Mesendoderm (in vitro differentiated cells): Measurements from ENCODE around the gene S100A8. TPM values are rescaled to one million over a fixed set of nuclear protein-coding genes. Genes with fewer than 3 reads are reported as not detected.

Experiments used
- DNase-seq: peaks from one replicate; pipeline ENCODE4 v3.0.0; 2013
- H2AK5ac ChIP-seq: 2 replicates; pipeline ENCODE4 v1.6.1; 2013; ENCODE audit warnings: low read length, inconsistent platforms
- H2BK120ac ChIP-seq: 2 replicates; pipeline ENCODE4 v1.6.1; 2013; ENCODE audit warnings: low read depth, mild to moderate bottlenecking, low read length, moderate library complexity, mixed read lengths
- H2BK15ac ChIP-seq: replicated peaks from 2 replicates; pipeline ENCODE4 v1.6.1; 2013; ENCODE audit warnings: low read depth, mild to moderate bottlenecking, moderate library complexity
- H2BK5ac ChIP-seq: 2 replicates; pipeline ENCODE4 v1.6.1; 2013; ENCODE audit warnings: low read length, inconsistent platforms
- H3K18ac ChIP-seq: 2 replicates; pipeline ENCODE4 v1.6.1; 2013; ENCODE audit warnings: mild to moderate bottlenecking, low read length, mixed read lengths
- H3K23ac ChIP-seq: one replicate; pipeline ENCODE4 v1.6.1; 2013; ENCODE audit warnings: low read length
- H3K27ac ChIP-seq: 2 replicates; pipeline ENCODE4 v1.5.1; 2013; ENCODE audit warnings: low read depth, mild to moderate bottlenecking, inconsistent platforms, low read length, moderate library complexity
- H3K27me3 ChIP-seq: 2 replicates; pipeline ENCODE4 v1.6.1; 2013; ENCODE audit warnings: low read length, control low read depth, mild to moderate bottlenecking, inconsistent platforms; ENCODE audit not compliant: insufficient read depth, poor library complexity
- H3K36me3 ChIP-seq: 2 replicates; pipeline ENCODE4 v1.6.1; 2013; ENCODE audit warnings: low read length, inconsistent platforms; ENCODE audit not compliant: control insufficient read depth, insufficient read depth
- H3K4ac ChIP-seq: one replicate; pipeline ENCODE4 v1.6.1; 2013; ENCODE audit warnings: low read depth, mild to moderate bottlenecking, low read length, moderate library complexity
- H3K4me1 ChIP-seq: 2 replicates; pipeline ENCODE4 v1.6.1; 2013; ENCODE audit warnings: low read depth, low read length, inconsistent platforms; ENCODE audit not compliant: control insufficient read depth
- H3K4me2 ChIP-seq: 2 replicates; pipeline ENCODE4 v1.6.1; 2013; ENCODE audit warnings: low read length
- H3K4me3 ChIP-seq: 2 replicates; pipeline ENCODE4 v1.5.1; 2013; ENCODE audit warnings: mild to moderate bottlenecking, low read length
- H3K56ac ChIP-seq: one replicate; pipeline ENCODE4 v1.6.1; 2013; ENCODE audit warnings: low read length
- H3K79me1 ChIP-seq: 2 replicates; pipeline ENCODE4 v1.6.1; 2013; ENCODE audit warnings: low read length, inconsistent platforms
- H3K79me2 ChIP-seq: 2 replicates; pipeline ENCODE4 v1.6.1; 2013; ENCODE audit warnings: mild to moderate bottlenecking, low read length; ENCODE audit not compliant: control insufficient read depth, insufficient read depth
- H3K9ac ChIP-seq: 2 replicates; pipeline ENCODE4 v1.6.1; 2013; ENCODE audit warnings: low read length, inconsistent platforms
- H4K5ac ChIP-seq: one replicate; pipeline ENCODE4 v1.6.1; 2013; ENCODE audit warnings: low read length
- H4K8ac ChIP-seq: one replicate; pipeline ENCODE4 v1.6.1; 2013; ENCODE audit warnings: low read depth, mild to moderate bottlenecking, control low read depth, low read length, moderate library complexity
- WGBS: extraction: QIAGEN DNeasy Blood & Tissue Kit; methylation state at CpG from one replicate; pipeline ENCODE4 v1.1.7; 2013; ENCODE audit warnings: low lambda C conversion rate, missing lambda C conversion rate; ENCODE audit not compliant: insufficient coverage; ENCODE audit errors: extremely low coverage; 5-methylcytosine and 5-hydroxymethylcytosine counted together
- polyA plus RNA-seq, 2 experiments: library from polyadenylated mRNA; stranded (reverse); fragments of 200-250 nt; gene quantifications; one replicate each; pipeline ENCODE4 v1.2.3, GENCODE V29; 2013

S100A8 gene
- not detected for polyA plus RNA-seq (2013, experiment 1 of 2)
- polyA plus RNA-seq (2013, experiment 2 of 2) = not detected

GRCh38 chr1:153390938-153391710, at the start of gene S100A8:
S100A8 (minus strand) TSS chr1:153391073; CDS start chr1:153390535, 538 bp downstream.
- Histone ChIP-seq H3K4ac (no peak within 1 kb of the TSS), H3K79me1 (no peaks in the 10 kb centered on the region), H2BK120ac (no peak within 1 kb of the TSS), H3K27me3 (no peaks in the 10 kb centered on the region), H3K4me1 (no peaks in the 10 kb centered on the region), H3K23ac (no peak within 1 kb of the TSS), H3K18ac (no peak within 1 kb of the TSS), H3K79me2 (no peaks in the 10 kb centered on the region), H3K4me3 (no peak within 1 kb of the TSS), H3K27ac (no peak within 1 kb of the TSS), H2BK15ac (no peak within 1 kb of the TSS), H3K4me2 (no peak within 1 kb of the TSS), H3K36me3 (no peaks in the 10 kb centered on the region), H2BK5ac (no peak within 1 kb of the TSS), H2AK5ac (no peak within 1 kb of the TSS), H4K5ac (no peak within 1 kb of the TSS), H3K56ac (no peak within 1 kb of the TSS), H3K9ac (no peak within 1 kb of the TSS), H4K8ac (no peak within 1 kb of the TSS)
- no CpG with 5 or more reads among the region's 7 CpGs for whole genome bisulfite sequencing
- DNase-seq = no peak

- Histone ChIP-seq H3K4me1 (no peaks in the 10 kb centered on the region), H4K5ac (no peak overlapping the region), H3K27ac (no peak overlapping the region), H3K79me1 (no peaks in the 10 kb centered on the region), H3K23ac (no peak overlapping the region), H3K18ac (no peak overlapping the region), H2BK15ac (no peak overlapping the region), H2BK120ac (no peak overlapping the region), H3K36me3 (no peaks in the 10 kb centered on the region), H3K56ac (no peak overlapping the region), H3K79me2 (no peaks in the 10 kb centered on the region), H3K4me3 (no peak overlapping the region), H3K27me3 (no peaks in the 10 kb centered on the region), H2AK5ac (no peak overlapping the region), H2BK5ac (no peak overlapping the region), H3K9ac (no peak overlapping the region), H4K8ac (no peak overlapping the region), H3K4ac (no peak overlapping the region), H3K4me2 (no peak overlapping the region)
- no peak for DNase-seq
Observed at GRCh38 chr1:153439273-153439672, 48.4 kb upstream of the S100A8 start.

GRCh38 chr1:153438599-153438998, 47.7 kb upstream of the S100A8 start:
- no peak overlapping the region for H2BK5ac ChIP-seq
- no peak overlapping the region for H2BK15ac ChIP-seq
- H3K4me3 ChIP-seq = no peak overlapping the region
- H3K4me1 ChIP-seq = no peaks in the 10 kb centered on the region
- no peak overlapping the region for H3K4ac ChIP-seq
- no peak for DNase-seq
- H3K23ac ChIP-seq = no peak overlapping the region
- H3K79me1 ChIP-seq = no peaks in the 10 kb centered on the region
- no CpG with 5 or more reads among the region's 7 CpGs for WGBS
- H3K79me2 ChIP-seq = no peaks in the 10 kb centered on the region
- H2AK5ac ChIP-seq = no peak overlapping the region
- no peak overlapping the region for H3K56ac ChIP-seq
- H3K18ac ChIP-seq = no peak overlapping the region
- H3K9ac ChIP-seq = no peak overlapping the region
- H4K5ac ChIP-seq = no peak overlapping the region
- H3K4me2 ChIP-seq = no peak overlapping the region
- no peaks in the 10 kb centered on the region for H3K27me3 ChIP-seq
- no peak overlapping the region for H2BK120ac ChIP-seq
- no peak overlapping the region for H4K8ac ChIP-seq
- H3K27ac ChIP-seq = no peak overlapping the region
- H3K36me3 ChIP-seq = no peaks in the 10 kb centered on the region

- Histone ChIP-seq H3K4ac (no peak overlapping the region), H2BK5ac (no peak overlapping the region), H3K27me3 (no peaks in the 10 kb centered on the region), H3K27ac (no peak overlapping the region), H3K4me1 (no peaks in the 10 kb centered on the region), H3K56ac (no peak overlapping the region), H2BK15ac (no peak overlapping the region), H3K18ac (no peak overlapping the region), H3K4me3 (no peak overlapping the region), H3K9ac (no peak overlapping the region), H3K23ac (no peak overlapping the region), H2BK120ac (no peak overlapping the region), H3K79me2 (no peaks in the 10 kb centered on the region), H4K5ac (no peak overlapping the region), H4K8ac (no peak overlapping the region), H2AK5ac (no peak overlapping the region), H3K36me3 (no peaks in the 10 kb centered on the region), H3K79me1 (no peaks in the 10 kb centered on the region), H3K4me2 (no peak overlapping the region)
- DNase-seq = no peak
- WGBS = no CpG with 5 or more reads among the region's 4 CpGs
Observed at GRCh38 chr1:153437236-153437635, 46.4 kb upstream of the S100A8 start.

- H2BK120ac ChIP-seq = no peak overlapping the region
- no peak overlapping the region for H3K23ac ChIP-seq
- H2BK15ac ChIP-seq = no peak overlapping the region
- no peak overlapping the region for H3K9ac ChIP-seq
- H3K79me1 ChIP-seq = no peaks in the 10 kb centered on the region
- no peaks in the 10 kb centered on the region for H3K36me3 ChIP-seq
- peak; percentile 1 for DNase-seq
- H4K5ac ChIP-seq = no peak overlapping the region
- no peaks in the 10 kb centered on the region for H3K27me3 ChIP-seq
- no peak overlapping the region for H3K4me2 ChIP-seq
- no peak overlapping the region for H3K56ac ChIP-seq
- H3K4me1 ChIP-seq = no peaks in the 10 kb centered on the region
- no peaks in the 10 kb centered on the region for H3K79me2 ChIP-seq
- no peak overlapping the region for H2BK5ac ChIP-seq
- no peak overlapping the region for H3K4ac ChIP-seq
- no peak overlapping the region for H3K27ac ChIP-seq
- no CpG with 5 or more reads among the region's 11 CpGs for WGBS
- H3K18ac ChIP-seq = no peak overlapping the region
- H3K4me3 ChIP-seq = no peak overlapping the region
- H4K8ac ChIP-seq = no peak overlapping the region
- H2AK5ac ChIP-seq = no peak overlapping the region
Observed at GRCh38 chr1:153434746-153435455, 44.0 kb upstream of the S100A8 start.
